HCT116 (cell line): ENCODE measurements around the gene EML3. TPM values are rescaled to one million over a fixed set of nuclear protein-coding genes. Genes with fewer than 3 reads are reported as not detected.

Experiments used
- ATAC-seq: fragments of 200-7000 bp; cut with Tn5 transposase; 2 replicates; pipeline ENCODE4 v1.9.1; 2020; ENCODE audit warnings: mild to moderate bottlenecking, moderate library complexity
- BruUV-seq: library from RNA; stranded (reverse); fragments of 400-500 nt; replicated peaks from 2 replicates; lab custom pipeline; 2021; lab: Mats Ljungman, UMichigan
- CTCF ChIA-PET: fragments of 300-600 bp; sonication (Branson Sonifier 250); formaldehyde crosslinking; loops from one replicate; lab custom pipeline; 2021; ENCODE audit warnings: antibody characterized with exemption; lab: Charles Lee
- POLR2A ChIA-PET: fragments of 300-600, 350-600 bp; sonication (Branson Sonifier 250); formaldehyde crosslinking; loops from one replicate; lab custom pipeline; 2021; ENCODE audit warnings: antibody characterized with exemption; lab: Charles Lee
- RAD21 ChIA-PET, 2 experiments: fragments of 300-600 bp; sonication (Branson Sonifier 250); formaldehyde crosslinking; loops; one replicate each; lab custom pipeline; 2023; ENCODE audit warnings: low total read pairs in 2 of 2; ENCODE audit not compliant: uncharacterized antibody in 2 of 2, unreplicated experiment in 2 of 2, low non-redundant PET in 1 of 2; lab: Charles Lee
- DNase-seq: peaks from one replicate; pipeline ENCODE4 v3.0.0-alpha.2; 2010; ENCODE audit warnings: low read depth, low spot score
- H2AFZ ChIP-seq: fragments of 200-600 bp; shearing (Covaris generic), sonication (generic); 2 replicates; pipeline ENCODE4 v1.6.1; 2017; ENCODE audit warnings: low read depth, mixed run types, mixed read lengths, antibody characterized with exemption, low read length; ENCODE audit not compliant: poor library complexity, severe bottlenecking
- H3K27ac ChIP-seq: 2 replicates; pipeline ENCODE4 v1.5.1; 2012; ENCODE audit warnings: low read depth, low read length
- H3K27me3 ChIP-seq: fragments of 200-600 bp; sonication (generic); 2 replicates; pipeline ENCODE4 v1.6.1; 2016; ENCODE audit warnings: mixed run types, low read length, mixed read lengths; ENCODE audit not compliant: insufficient read depth
- H3K36me3 ChIP-seq, 2 experiments: fragments of 200-500 bp in 1 of 2; fragments of 200-600 bp in 1 of 2; sonication (Bioruptor generic) in 1 of 2; sonication (generic) in 1 of 2; 2 replicates each; pipeline versions ENCODE4 v1.5.1 to v1.6.1; 2014 to 2016; ENCODE audit warnings: low read length in 2 of 2, inconsistent platforms in 1 of 2, mixed read lengths in 1 of 2, mixed run types in 1 of 2; ENCODE audit not compliant: insufficient read depth in 2 of 2, control insufficient read depth in 1 of 2
- H3K4me1 ChIP-seq, 2 experiments: fragments of 200-600 bp in 1 of 2; sonication (generic) in 1 of 2; 2 replicates each; pipeline versions ENCODE4 v1.5.1 to v1.6.1; 2012 to 2017; ENCODE audit warnings: low read length in 2 of 2, inconsistent platforms in 1 of 2, mild to moderate bottlenecking in 1 of 2, mixed read lengths in 1 of 2, mixed run types in 1 of 2, moderate library complexity in 1 of 2; ENCODE audit not compliant: insufficient read depth in 2 of 2, control insufficient read depth in 1 of 2
- H3K4me2 ChIP-seq: fragments of 200-600 bp; sonication (generic); 2 replicates; pipeline ENCODE4 v1.6.1; 2017; ENCODE audit warnings: mixed run types, low read length, mixed read lengths
- H3K4me3 ChIP-seq, 2 experiments: fragments of 200-600 bp in 1 of 2; sonication (generic) in 1 of 2; replicated peaks in 1 of 2; 2 replicates each; pipeline ENCODE4 v1.5.1; 2011 to 2016; ENCODE audit warnings: low read length in 2 of 2, control low read depth in 1 of 2, low read depth in 1 of 2, mild to moderate bottlenecking in 1 of 2, mixed read lengths in 1 of 2, mixed run types in 1 of 2
- H3K79me2 ChIP-seq: fragments of 200-600 bp; sonication (generic); 2 replicates; pipeline ENCODE4 v1.6.1; 2017; ENCODE audit warnings: mild to moderate bottlenecking, mixed run types, low read length, moderate library complexity, mixed read lengths; ENCODE audit not compliant: insufficient read depth
- H3K9ac ChIP-seq: fragments of 200-600 bp; sonication (generic); 2 replicates; pipeline ENCODE4 v1.6.1; 2016; ENCODE audit warnings: low read length, mixed read lengths
- H3K9me2 ChIP-seq: fragments of 200-600 bp; sonication (generic), shearing (Covaris generic); 2 replicates; pipeline ENCODE4 v1.6.1; 2017; ENCODE audit warnings: mixed run types, mild to moderate bottlenecking, moderate library complexity; ENCODE audit not compliant: insufficient read depth
- H3K9me3 ChIP-seq, 2 experiments: fragments of 200-500 bp in 1 of 2; fragments of 200-600 bp in 1 of 2; sonication (Bioruptor generic) in 1 of 2; sonication (generic) in 1 of 2; 2 replicates each; pipeline ENCODE4 v1.6.1; 2014 to 2017; ENCODE audit warnings: low read length in 2 of 2, mixed read lengths in 2 of 2, inconsistent platforms in 1 of 2, low read depth in 1 of 2, mild to moderate bottlenecking in 1 of 2, mixed run types in 1 of 2, moderate library complexity in 1 of 2; ENCODE audit not compliant: control insufficient read depth in 1 of 2, insufficient read depth in 1 of 2
- H4K20me1 ChIP-seq: fragments of 200-600 bp; sonication (generic), shearing (Covaris generic); 2 replicates; pipeline ENCODE4 v1.6.1; 2017; ENCODE audit warnings: mixed run types, mild to moderate bottlenecking, moderate library complexity; ENCODE audit not compliant: insufficient read depth
- CTCF ChIP-seq, 3 experiments: fragments of 200-600 bp in 1 of 3; sonication (generic) in 1 of 3; IDR thresholded peaks in 2 of 3; conservative IDR thresholded peaks in 1 of 3; 2 replicates each; pipeline ENCODE4 v1.5.1; 2012 to 2017; ENCODE audit warnings: low read depth in 2 of 3, low read length in 2 of 3, antibody characterized with exemption in 1 of 3, borderline replicate concordance in 1 of 3, control low read depth in 1 of 3, mild to moderate bottlenecking in 1 of 3, mixed read lengths in 1 of 3, mixed run types in 1 of 3, moderate library complexity in 1 of 3; ENCODE audit not compliant: insufficient read depth in 1 of 3
- EGR1 ChIP-seq: IDR thresholded peaks from 2 replicates; pipeline ENCODE4 v1.6.1; 2012; ENCODE audit warnings: low read depth
- FOSL1 ChIP-seq: IDR thresholded peaks from 2 replicates; pipeline ENCODE4 v1.6.1; 2012; ENCODE audit warnings: low read depth
- JUND ChIP-seq: IDR thresholded peaks from 2 replicates; pipeline ENCODE4 v1.6.1; 2012
- POLR2A ChIP-seq: IDR thresholded peaks from 2 replicates; pipeline ENCODE4 v1.7.0; 2011; ENCODE audit warnings: borderline replicate concordance; ENCODE audit not compliant: insufficient read depth, insufficient read length; ENCODE audit errors: extremely low read depth
- POLR2AphosphoS5 ChIP-seq: IDR thresholded peaks from 2 replicates; pipeline ENCODE4 v1.6.1; 2011; ENCODE audit warnings: mild to moderate bottlenecking, low read depth, low read length, moderate library complexity
- TCF7L2 ChIP-seq: IDR thresholded peaks from 2 replicates; pipeline ENCODE4 v1.7.0; 2011; ENCODE audit warnings: borderline replicate concordance, inconsistent platforms; ENCODE audit not compliant: insufficient read depth, insufficient read length; ENCODE audit errors: extremely low read depth
- ZNF274 ChIP-seq: fragments of 200-500 bp; sonication (Bioruptor generic); IDR thresholded peaks from 2 replicates; pipeline ENCODE4 v1.6.1; 2014; ENCODE audit warnings: mild to moderate bottlenecking, low read depth, low read length, inconsistent platforms
- intact Hi-C: fragments of 100-400 bp; cut with micrococcal nuclease; formaldehyde crosslinking; loops from 2 replicates; pipeline ENCODE4 v1.10.0; 2022
- total RNA-seq: library from RNA; stranded (reverse); gene quantifications from one replicate; pipeline ENCODE4 v1.2.1, GENCODE V29; 2021; ENCODE audit not compliant: unreplicated experiment

EML3 gene
- total RNA-seq, 1 experiment from 2014 or later = 124 TPM

GRCh38 chr11:62575156-62575555 lies 37.4 kb downstream of the EML3 start:
- CTCF ChIA-PET = interaction anchor here (1.8 kb wide), 1 partner anchor 150 kb away, joined by 18 read pairs; no protein-coding TSS in a partner anchor
- TF ChIP-seq TCF7L2 (no peak), POLR2A (no peak), POLR2AphosphoS5 (no peak), FOSL1 (no peak), EGR1 (no peak), ZNF274 (no peak)
- POLR2A ChIA-PET = interaction anchor here (1.8 kb wide), 1 partner anchor 16 kb away, joined by 52 read pairs; the partner anchor contains the start of gene TUT1
- Histone ChIP-seq H3K9me3 (no peaks in the 10 kb centered on the region), H3K27me3 (no peaks in the 10 kb centered on the region), H3K4me1 (peaks cover 8 to 26% of the 10 kb centered on the region in 2 experiments), H3K27ac (peak overlapping the region; percentile 63), H3K4me2 (peak overlapping the region; percentile 81; the same call in 1 of the 2 replicates), H4K20me1 (no peaks in the 10 kb centered on the region; the same call in 1 of the 2 replicates), H3K9ac (0 out of 2 replicates have a peak overlapping the region, but pooled peaks have one; percentile 75), H3K79me2 (peaks cover 36% of the 10 kb centered on the region), H3K36me3 (peaks cover 31 to 50% of the 10 kb centered on the region in 2 experiments), H2AFZ (no peak overlapping the region), H3K9me2 (no peaks in the 10 kb centered on the region), H3K4me3 (no peak overlapping the region)
- intact Hi-C loops = no loop called here
- no peak for DNase-seq
- RAD21 ChIA-PET = no interaction called here
- ATAC-seq = no peak
- BruUV-seq = no TSS peak

GRCh38 chr11:62574363-62575071 lies 38.1 kb downstream of the EML3 start:
- Histone ChIP-seq H3K9ac (peak overlapping the region; percentile 75), H3K4me1 (peaks cover 8 to 29% of the 10 kb centered on the region in 2 experiments), H3K27me3 (no peaks in the 10 kb centered on the region), H3K4me2 (peak overlapping the region; percentile 81), H3K79me2 (peaks cover 42% of the 10 kb centered on the region), H3K27ac (peak overlapping the region; percentile 63), H3K36me3 (peaks cover 35 to 56% of the 10 kb centered on the region in 2 experiments), H2AFZ (no peak overlapping the region), H3K9me3 (no peaks in the 10 kb centered on the region), H4K20me1 (peaks cover 3% of the 10 kb centered on the region; the same call in 1 of the 2 replicates), H3K4me3 (peak overlapping the region; percentile 43 to 99), H3K9me2 (no peaks in the 10 kb centered on the region)
- POLR2A ChIA-PET = interaction anchor here (0.6 to 1.8 kb wide), 34 partner anchors 9 to 282 kb away, joined by 3 to 52 read pairs (median 6); partner anchors contain the start of genes AHNAK, C11orf98, CSKMT and HNRNPUL2
- DNase-seq (no peak), ATAC-seq (peak; percentile 12)
- BruUV-seq = TSS peak; percentile 89
- TF ChIP-seq JUND (0 out of 2 replicates have a peak, but pooled peaks have one; percentile 13), CTCF (IDR thresholded peaks at IDR 0.05 in 2 of 3, conservative IDR thresholded peaks at IDR 0.05 in 1 of 3; ENCODE audit: borderline replicate concordance in 1 of 3, insufficient read depth in 1 of 3, low read depth in 2 of 3, low read length in 2 of 3) (no peak)
- CTCF ChIA-PET = interaction anchor here (0.9 to 1.8 kb wide), 6 partner anchors 13 to 181 kb away, joined by 4 to 18 read pairs (median 5); partner anchors contain the start of gene TUT1
- RAD21 ChIA-PET = interaction anchor here (1.0 kb wide), 3 partner anchors 16 to 150 kb away, joined by 3 to 6 read pairs (median 3); partner anchors contain the start of gene TUT1 (in 2 of the 2)
- intact Hi-C loops = no loop called here
